Measurements from ENCODE around the gene MAT1A.

DNA sequence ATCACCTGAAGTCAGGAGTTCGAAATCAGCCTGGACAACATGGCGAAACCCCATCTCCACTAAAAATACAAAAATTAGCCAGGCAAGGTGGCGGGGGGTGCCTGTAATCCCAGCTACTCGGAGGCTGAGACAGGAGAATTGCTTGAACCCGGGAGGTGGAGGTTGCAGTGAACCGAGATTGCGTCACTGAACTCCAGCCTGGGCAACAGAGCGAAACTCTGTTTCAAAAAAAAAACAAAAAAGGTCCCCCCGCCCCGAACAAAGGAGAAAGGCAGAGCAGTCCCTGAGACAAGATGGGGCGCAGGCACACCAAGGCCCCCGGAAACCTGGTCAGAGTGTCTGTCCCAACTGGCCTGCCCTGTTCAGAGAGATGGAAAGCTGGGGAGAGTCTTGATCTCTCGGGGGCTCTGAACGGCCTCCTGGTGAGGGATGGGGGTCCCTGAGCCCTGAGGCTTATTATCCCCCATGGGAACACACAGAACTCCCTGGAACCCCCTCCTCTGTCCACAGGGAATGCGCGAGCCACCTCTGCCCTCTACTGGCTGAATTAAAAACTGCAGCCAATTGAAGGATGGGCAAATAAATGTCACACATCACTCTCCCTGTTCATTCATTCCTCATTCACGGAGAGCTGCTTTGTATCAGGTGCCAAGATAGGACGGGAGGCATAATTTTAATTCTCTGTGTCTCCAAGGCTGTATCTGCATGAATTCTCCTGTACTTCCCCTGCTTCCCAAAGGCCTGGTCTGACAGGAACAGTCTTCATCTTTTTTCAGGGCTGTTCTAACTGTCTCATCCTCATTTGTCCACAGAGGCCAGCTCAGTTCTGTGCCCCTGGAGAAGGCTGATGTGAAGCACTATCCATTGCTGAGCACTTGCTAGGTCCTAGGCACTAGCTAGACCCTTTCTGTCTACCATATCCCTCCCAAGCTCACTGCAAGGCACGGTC is 28.9 kb downstream of the MAT1A start:
- no peak for TF ChIP-seq IRF2 (CRISPR knock-in tag; IDR thresholded peaks at IDR 0.05)
- no peak for TF ChIP-seq ZNF3 (CRISPR knock-in tag; IDR thresholded peaks at IDR 0.05)
- TF ChIP-seq, protein P1, sequence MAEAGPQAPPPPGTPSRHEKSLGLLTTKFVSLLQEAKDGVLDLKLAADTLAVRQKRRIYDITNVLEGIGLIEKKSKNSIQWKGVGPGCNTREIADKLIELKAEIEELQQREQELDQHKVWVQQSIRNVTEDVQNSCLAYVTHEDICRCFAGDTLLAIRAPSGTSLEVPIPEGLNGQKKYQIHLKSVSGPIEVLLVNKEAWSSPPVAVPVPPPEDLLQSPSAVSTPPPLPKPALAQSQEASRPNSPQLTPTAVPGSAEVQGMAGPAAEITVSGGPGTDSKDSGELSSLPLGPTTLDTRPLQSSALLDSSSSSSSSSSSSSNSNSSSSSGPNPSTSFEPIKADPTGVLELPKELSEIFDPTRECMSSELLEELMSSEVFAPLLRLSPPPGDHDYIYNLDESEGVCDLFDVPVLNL (CRISPR knock-in tag; IDR thresholded peaks at IDR 0.05; ENCODE audit: low read depth): no peak
- no peak for TF ChIP-seq RBFOX2 (IDR thresholded peaks at IDR 0.05; ENCODE audit: low read depth, low read length)
- no peak for TF ChIP-seq KDM1A (IDR thresholded peaks at IDR 0.05)
- no peak for TF ChIP-seq ARID2 (IDR thresholded peaks at IDR 0.05)

Measured in K562 (cell line).